ENCODE measurements around the gene KLHDC3. TPM values are rescaled to one million over a fixed set of nuclear protein-coding genes. Genes with fewer than 3 reads are reported as not detected.
A peak's percentile ranks its signal among the peaks of the same experiment; 100 is the strongest.

The KLHDC3 gene
- total and polyA plus RNA-seq, 2 of the 13 experiments (the other 11 are each of a cell fraction or from before 2014, with no cell fraction given) = 78.3 to 91.5 TPM

DNA sequence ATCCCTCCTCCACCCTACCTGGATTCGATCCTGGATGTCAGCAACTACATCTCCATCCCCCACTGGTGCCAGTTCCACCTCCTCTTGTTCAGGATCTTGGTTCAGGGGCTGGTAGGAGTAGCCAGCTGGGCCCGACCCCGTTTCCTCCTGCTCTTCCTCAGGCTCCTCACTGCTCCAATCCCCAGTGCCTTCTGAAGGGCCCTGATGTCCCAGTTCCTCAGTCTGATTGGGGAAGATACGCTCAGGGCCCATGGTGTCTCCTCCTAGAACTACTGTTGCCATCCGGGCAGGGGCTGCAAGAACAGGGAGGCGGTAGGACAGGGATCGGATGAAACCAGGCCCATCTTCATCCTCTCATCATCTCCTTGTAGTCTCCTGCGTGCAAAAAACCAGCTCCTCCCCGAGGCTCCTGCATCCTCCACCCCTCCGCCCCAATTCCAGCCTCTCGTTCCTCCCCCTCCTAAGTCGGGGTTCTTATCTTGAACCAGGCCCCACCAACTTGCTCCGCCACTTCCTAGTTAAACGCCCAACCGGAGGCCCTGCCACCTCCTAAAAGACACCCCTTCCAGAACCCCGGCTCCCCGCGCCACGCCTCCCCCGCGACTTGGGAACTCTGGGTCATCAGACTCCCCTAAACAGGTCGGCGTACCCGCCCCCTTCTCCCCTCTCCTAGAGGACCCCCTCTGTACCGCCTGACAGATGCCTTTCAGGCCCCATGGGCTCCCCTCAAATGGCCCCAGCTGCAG, 779 bp upstream of the KLHDC3 start (continued):
- peak; percentile 68 for TF ChIP-seq ASH2L (IDR thresholded peaks at IDR 0.05; ENCODE audit: insufficient read length, low read depth, low read length)
- no peak for TF ChIP-seq HES4 (CRISPR knock-in tag; IDR thresholded peaks at IDR 0.05; ENCODE audit: borderline replicate concordance)
- no peak for TF ChIP-seq NFIC (IDR thresholded peaks at IDR 0.05; ENCODE audit: low read length)
- TF ChIP-seq ARNT (IDR thresholded peaks at IDR 0.05) = no peak
- TF ChIP-seq ZNF660 (CRISPR knock-in tag; IDR thresholded peaks at IDR 0.05; ENCODE audit: borderline replicate concordance, low read depth) = no peak
- TF ChIP-seq ZFP90 (CRISPR knock-in tag; IDR thresholded peaks at IDR 0.05; ENCODE audit: borderline replicate concordance) = no peak
- no peak for TF ChIP-seq PRPF4 (IDR thresholded peaks at IDR 0.05; ENCODE audit: low read depth, low read length, poor library complexity, severe bottlenecking)
- no peak for TF ChIP-seq ZNF883 (CRISPR knock-in tag; IDR thresholded peaks at IDR 0.05; ENCODE audit: not compliant biosample characterization)
- peak; percentile 0 for TF ChIP-seq YY1 (IDR thresholded peaks at IDR 0.05; ENCODE audit: insufficient read depth, insufficient replicate concordance, low read depth, low read length)
- no peak for TF ChIP-seq MBD4 (IDR thresholded peaks at IDR 0.05; ENCODE audit: borderline replicate concordance, low read length)
- no peak for TF ChIP-seq HMGA1 (CRISPR knock-in tag; conservative IDR thresholded peaks at IDR 0.05)
- no peak for TF ChIP-seq NCOR1 (IDR thresholded peaks at IDR 0.05; ENCODE audit: borderline replicate concordance, low read length)
- TF ChIP-seq SMAD3 (CRISPR knock-in tag; IDR thresholded peaks at IDR 0.05) = no peak
- TF ChIP-seq SNAPC2 (CRISPR knock-in tag; IDR thresholded peaks at IDR 0.05) = no peak
- TF ChIP-seq ZNF782 (CRISPR knock-in tag; IDR thresholded peaks at IDR 0.05; ENCODE audit: borderline replicate concordance) = 0 out of 2 replicates have a peak, but pooled peaks have one; percentile 20
- TF ChIP-seq HOXA3 (CRISPR knock-in tag; IDR thresholded peaks at IDR 0.05) = no peak
- no peak for TF ChIP-seq KLF6 (CRISPR knock-in tag; IDR thresholded peaks at IDR 0.05)
- TF ChIP-seq JARID2 (CRISPR knock-in tag; IDR thresholded peaks at IDR 0.05; ENCODE audit: insufficient replicate concordance) = peak; percentile 22
- no peak for TF ChIP-seq HIVEP1 (CRISPR knock-in tag; IDR thresholded peaks at IDR 0.05)
- no peak for TF ChIP-seq POGK (CRISPR knock-in tag; conservative IDR thresholded peaks at IDR 0.05)
- TF ChIP-seq, protein P1, sequence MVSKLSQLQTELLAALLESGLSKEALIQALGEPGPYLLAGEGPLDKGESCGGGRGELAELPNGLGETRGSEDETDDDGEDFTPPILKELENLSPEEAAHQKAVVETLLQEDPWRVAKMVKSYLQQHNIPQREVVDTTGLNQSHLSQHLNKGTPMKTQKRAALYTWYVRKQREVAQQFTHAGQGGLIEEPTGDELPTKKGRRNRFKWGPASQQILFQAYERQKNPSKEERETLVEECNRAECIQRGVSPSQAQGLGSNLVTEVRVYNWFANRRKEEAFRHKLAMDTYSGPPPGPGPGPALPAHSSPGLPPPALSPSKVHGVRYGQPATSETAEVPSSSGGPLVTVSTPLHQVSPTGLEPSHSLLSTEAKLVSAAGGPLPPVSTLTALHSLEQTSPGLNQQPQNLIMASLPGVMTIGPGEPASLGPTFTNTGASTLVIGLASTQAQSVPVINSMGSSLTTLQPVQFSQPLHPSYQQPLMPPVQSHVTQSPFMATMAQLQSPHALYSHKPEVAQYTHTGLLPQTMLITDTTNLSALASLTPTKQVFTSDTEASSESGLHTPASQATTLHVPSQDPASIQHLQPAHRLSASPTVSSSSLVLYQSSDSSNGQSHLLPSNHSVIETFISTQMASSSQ (IDR thresholded peaks at IDR 0.05; ENCODE audit: low read depth) = no peak
- TF ChIP-seq, protein P1 (CRISPR knock-in tag; IDR thresholded peaks at IDR 0.05; ENCODE audit: borderline replicate concordance) = no peak
- TF ChIP-seq, protein P2, sequence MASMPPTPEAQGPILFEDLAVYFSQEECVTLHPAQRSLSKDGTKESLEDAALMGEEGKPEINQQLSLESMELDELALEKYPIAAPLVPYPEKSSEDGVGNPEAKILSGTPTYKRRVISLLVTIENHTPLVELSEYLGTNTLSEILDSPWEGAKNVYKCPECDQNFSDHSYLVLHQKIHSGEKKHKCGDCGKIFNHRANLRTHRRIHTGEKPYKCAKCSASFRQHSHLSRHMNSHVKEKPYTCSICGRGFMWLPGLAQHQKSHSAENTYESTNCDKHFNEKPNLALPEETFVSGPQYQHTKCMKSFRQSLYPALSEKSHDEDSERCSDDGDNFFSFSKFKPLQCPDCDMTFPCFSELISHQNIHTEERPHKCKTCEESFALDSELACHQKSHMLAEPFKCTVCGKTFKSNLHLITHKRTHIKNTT (CRISPR knock-in tag; IDR thresholded peaks at IDR 0.05) = no peak
- TF ChIP-seq PHF20 (CRISPR knock-in tag; IDR thresholded peaks at IDR 0.05) = no peak
